MG63 (cell line): ENCODE results near the gene ENDOV. TPM values are rescaled to one million over a fixed set of nuclear protein-coding genes. Genes with fewer than 3 reads are reported as not detected.

Experiments used
- DNase-seq: peaks from one replicate; pipeline ENCODE4 v3.0.0-alpha.2; 2020
- H3K27me3 ChIP-seq: fragments of 250-450 bp; sonication (Bioruptor Pico); 2 replicates; pipeline ENCODE4 v1.5.1; 2020; ENCODE audit warnings: mild to moderate bottlenecking, moderate library complexity
- H3K36me3 ChIP-seq: fragments of 250-450 bp; sonication (Bioruptor Pico); 2 replicates; pipeline ENCODE4 v1.5.1; 2020; ENCODE audit warnings: mild to moderate bottlenecking, moderate library complexity
- H3K4me3 ChIP-seq: fragments of 250-450 bp; sonication (Bioruptor Pico); 2 replicates; pipeline ENCODE4 v1.5.1; 2020; ENCODE audit warnings: mild to moderate bottlenecking, moderate library complexity
- H3K9me3 ChIP-seq: fragments of 250-450 bp; sonication (Bioruptor Pico); 2 replicates; pipeline ENCODE4 v1.5.1; 2020; ENCODE audit warnings: mild to moderate bottlenecking, moderate library complexity
- total RNA-seq: library from RNA; depleted of rRNA; stranded (reverse); fragments of >200 nt; shearing (Covaris generic); gene quantifications from 2 replicates; pipeline ENCODE4 v1.2.3, GENCODE V29; 2014; ENCODE audit warnings: low replicate concordance

ENDOV gene
- total RNA-seq, 1 experiment from 2014 or later: 39.7 TPM

GRCh38 chr17:80449194-80449929, 34.4 kb downstream of the ENDOV start:
- no peaks in the 10 kb centered on the region for H3K36me3 ChIP-seq
- DNase-seq: no peak
- H3K4me3 ChIP-seq: no peak overlapping the region
- H3K9me3 ChIP-seq: no peaks in the 10 kb centered on the region
- H3K27me3 ChIP-seq: no peaks in the 10 kb centered on the region

GRCh38 chr17:80449930-80450576, 35.1 kb downstream of the ENDOV start:
- H3K9me3 ChIP-seq: no peaks in the 10 kb centered on the region
- no peaks in the 10 kb centered on the region for H3K27me3 ChIP-seq
- H3K36me3 ChIP-seq: no peaks in the 10 kb centered on the region
- peak; percentile 70 for DNase-seq
- H3K4me3 ChIP-seq: no peak overlapping the region

- Histone ChIP-seq H3K9me3 (no peaks in the 10 kb centered on the region), H3K27me3 (no peaks in the 10 kb centered on the region), H3K4me3 (no peak overlapping the region), H3K36me3 (no peaks in the 10 kb centered on the region)
- DNase-seq: no peak
Observed at GRCh38 chr17:80451104-80451775, 36.3 kb downstream of the ENDOV start.

- DNase-seq: peak; percentile 75
- Histone ChIP-seq H3K27me3 (no peaks in the 10 kb centered on the region), H3K36me3 (no peaks in the 10 kb centered on the region), H3K4me3 (no peak overlapping the region), H3K9me3 (no peaks in the 10 kb centered on the region)
Observed at GRCh38 chr17:80452173-80452915, 37.4 kb downstream of the ENDOV start.

- Histone ChIP-seq H3K9me3 (no peaks in the 10 kb centered on the region), H3K27me3 (no peaks in the 10 kb centered on the region), H3K4me3 (peak overlapping the region; percentile 75), H3K36me3 (no peaks in the 10 kb centered on the region)
- DNase-seq: peak; percentile 90
Observed at GRCh38 chr17:80453126-80453997, 38.4 kb downstream of the ENDOV start.

GRCh38 chr17:80453998-80454556, 39.1 kb downstream of the ENDOV start:
- no peaks in the 10 kb centered on the region for H3K27me3 ChIP-seq
- peak overlapping the region; percentile 75 for H3K4me3 ChIP-seq
- H3K36me3 ChIP-seq: no peaks in the 10 kb centered on the region
- H3K9me3 ChIP-seq: no peaks in the 10 kb centered on the region
- DNase-seq: no peak

GRCh38 chr17:80454557-80455335, 39.8 kb downstream of the ENDOV start:
- H3K9me3 ChIP-seq: no peaks in the 10 kb centered on the region
- no peaks in the 10 kb centered on the region for H3K36me3 ChIP-seq
- DNase-seq: peak; percentile 98
- no peaks in the 10 kb centered on the region for H3K27me3 ChIP-seq
- H3K4me3 ChIP-seq: peak overlapping the region; percentile 75

GRCh38 chr17:80455336-80455710, 40.4 kb downstream of the ENDOV start:
- Histone ChIP-seq H3K9me3 (no peaks in the 10 kb centered on the region), H3K4me3 (peak overlapping the region; percentile 75), H3K27me3 (no peaks in the 10 kb centered on the region), H3K36me3 (no peaks in the 10 kb centered on the region)
- no peak for DNase-seq

GRCh38 chr17:80455784-80456183, 40.8 kb downstream of the ENDOV start:
- no peaks in the 10 kb centered on the region for H3K27me3 ChIP-seq
- no peak for DNase-seq
- H3K4me3 ChIP-seq: peak overlapping the region; percentile 75
- no peaks in the 10 kb centered on the region for H3K9me3 ChIP-seq
- no peaks in the 10 kb centered on the region for H3K36me3 ChIP-seq

GRCh38 chr17:80456465-80457235, 41.7 kb downstream of the ENDOV start:
- Histone ChIP-seq H3K9me3 (no peaks in the 10 kb centered on the region), H3K36me3 (no peaks in the 10 kb centered on the region), H3K27me3 (no peaks in the 10 kb centered on the region), H3K4me3 (no peak overlapping the region)
- no peak for DNase-seq

- no peak for DNase-seq
- no peaks in the 10 kb centered on the region for H3K27me3 ChIP-seq
- no peaks in the 10 kb centered on the region for H3K9me3 ChIP-seq
- no peak overlapping the region for H3K4me3 ChIP-seq
- no peaks in the 10 kb centered on the region for H3K36me3 ChIP-seq
Observed at GRCh38 chr17:80457236-80457856, 42.4 kb downstream of the ENDOV start.

GRCh38 chr17:80458016-80458415, 43.0 kb downstream of the ENDOV start:
- Histone ChIP-seq H3K9me3 (no peaks in the 10 kb centered on the region), H3K27me3 (no peaks in the 10 kb centered on the region), H3K36me3 (no peaks in the 10 kb centered on the region), H3K4me3 (no peak overlapping the region)
- DNase-seq: no peak

- no peak for DNase-seq
- H3K36me3 ChIP-seq: no peaks in the 10 kb centered on the region
- no peaks in the 10 kb centered on the region for H3K9me3 ChIP-seq
- no peak overlapping the region for H3K4me3 ChIP-seq
- H3K27me3 ChIP-seq: no peaks in the 10 kb centered on the region
Observed at GRCh38 chr17:80459234-80459633, 44.3 kb downstream of the ENDOV start.

GRCh38 chr17:80460429-80460834, 45.5 kb downstream of the ENDOV start:
- no peak for DNase-seq
- Histone ChIP-seq H3K9me3 (no peaks in the 10 kb centered on the region), H3K27me3 (no peaks in the 10 kb centered on the region), H3K36me3 (no peaks in the 10 kb centered on the region), H3K4me3 (no peak overlapping the region)
